Measurements from ENCODE around the gene RNF20.

DNA sequence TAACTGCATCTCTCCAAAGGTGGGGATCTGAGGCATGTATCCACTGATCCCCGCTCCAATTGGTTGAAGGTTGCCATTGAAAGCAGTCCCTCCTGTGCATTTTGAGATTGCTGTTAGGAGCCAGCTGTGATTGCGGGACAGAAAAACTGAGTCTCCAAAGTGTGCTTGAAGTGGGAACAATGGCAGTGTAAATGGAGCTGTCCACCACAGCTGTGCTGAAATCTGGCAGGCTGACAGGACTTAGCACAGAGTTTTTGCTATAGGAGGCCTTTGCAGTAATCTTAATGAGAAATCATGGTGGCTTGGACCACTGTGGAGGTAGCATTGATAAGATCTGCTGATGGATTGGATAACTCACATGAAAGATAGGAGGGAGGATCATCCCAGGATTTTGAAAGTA, 3.3 kb downstream of the RNF20 start:
- TF ChIP-seq EZH2 (IDR thresholded peaks at IDR 0.05; ENCODE audit: low read length): no peak
- TF ChIP-seq, protein P1, sequence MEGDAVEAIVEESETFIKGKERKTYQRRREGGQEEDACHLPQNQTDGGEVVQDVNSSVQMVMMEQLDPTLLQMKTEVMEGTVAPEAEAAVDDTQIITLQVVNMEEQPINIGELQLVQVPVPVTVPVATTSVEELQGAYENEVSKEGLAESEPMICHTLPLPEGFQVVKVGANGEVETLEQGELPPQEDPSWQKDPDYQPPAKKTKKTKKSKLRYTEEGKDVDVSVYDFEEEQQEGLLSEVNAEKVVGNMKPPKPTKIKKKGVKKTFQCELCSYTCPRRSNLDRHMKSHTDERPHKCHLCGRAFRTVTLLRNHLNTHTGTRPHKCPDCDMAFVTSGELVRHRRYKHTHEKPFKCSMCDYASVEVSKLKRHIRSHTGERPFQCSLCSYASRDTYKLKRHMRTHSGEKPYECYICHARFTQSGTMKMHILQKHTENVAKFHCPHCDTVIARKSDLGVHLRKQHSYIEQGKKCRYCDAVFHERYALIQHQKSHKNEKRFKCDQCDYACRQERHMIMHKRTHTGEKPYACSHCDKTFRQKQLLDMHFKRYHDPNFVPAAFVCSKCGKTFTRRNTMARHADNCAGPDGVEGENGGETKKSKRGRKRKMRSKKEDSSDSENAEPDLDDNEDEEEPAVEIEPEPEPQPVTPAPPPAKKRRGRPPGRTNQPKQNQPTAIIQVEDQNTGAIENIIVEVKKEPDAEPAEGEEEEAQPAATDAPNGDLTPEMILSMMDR (optimal IDR thresholded peaks at IDR 0.05 in 1 of 3, IDR thresholded peaks at IDR 0.05 in 1 of 3, conservative IDR thresholded peaks at IDR 0.05 in 1 of 3; ENCODE audit: extremely low read depth in 1 of 3, insufficient read depth in 2 of 3, low read length in 3 of 3): no peak

All from keratinocyte (primary cell).